GM15510 (cell line): ENCODE data around the gene VEGFA.

Experiments
- POLR2A ChIP-seq: IDR thresholded peaks from 3 replicates; pipeline ENCODE4 v1.6.1; 2011; ENCODE audit warnings: borderline replicate concordance; ENCODE audit not compliant: insufficient read length; ENCODE audit errors: extremely low read depth

VEGFA gene

DNA sequence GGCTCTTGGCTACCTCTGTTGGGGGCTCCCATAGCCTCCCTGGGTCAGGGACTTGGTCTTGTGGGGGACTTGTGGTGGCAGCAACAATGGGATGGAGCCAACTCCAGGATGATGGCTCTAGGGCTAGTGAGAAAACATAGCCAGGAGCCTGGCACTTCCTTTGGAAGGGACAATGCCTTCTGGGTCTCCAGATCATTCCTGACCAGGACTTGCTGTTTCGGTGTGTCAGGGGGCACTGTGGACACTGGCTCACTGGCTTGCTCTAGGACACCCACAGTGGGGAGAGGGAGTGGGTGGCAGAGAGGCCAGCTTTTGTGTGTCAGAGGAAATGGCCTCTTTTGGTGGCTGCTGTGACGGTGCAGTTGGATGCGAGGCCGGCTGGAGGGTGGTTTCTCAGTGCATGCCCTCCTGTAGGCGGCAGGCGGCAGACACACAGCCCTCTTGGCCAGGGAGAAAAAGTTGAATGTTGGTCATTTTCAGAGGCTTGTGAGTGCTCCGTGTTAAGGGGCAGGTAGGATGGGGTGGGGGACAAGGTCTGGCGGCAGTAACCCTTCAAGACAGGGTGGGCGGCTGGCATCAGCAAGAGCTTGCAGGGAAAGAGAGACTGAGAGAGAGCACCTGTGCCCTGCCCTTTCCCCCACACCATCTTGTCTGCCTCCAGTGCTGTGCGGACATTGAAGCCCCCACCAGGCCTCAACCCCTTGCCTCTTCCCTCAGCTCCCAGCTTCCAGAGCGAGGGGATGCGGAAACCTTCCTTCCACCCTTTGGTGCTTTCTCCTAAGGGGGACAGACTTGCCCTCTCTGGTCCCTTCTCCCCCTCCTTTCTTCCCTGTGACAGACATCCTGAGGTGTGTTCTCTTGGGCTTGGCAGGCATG is 9.2 kb downstream of the VEGFA start:
- no peak for TF ChIP-seq POLR2A

DNA sequence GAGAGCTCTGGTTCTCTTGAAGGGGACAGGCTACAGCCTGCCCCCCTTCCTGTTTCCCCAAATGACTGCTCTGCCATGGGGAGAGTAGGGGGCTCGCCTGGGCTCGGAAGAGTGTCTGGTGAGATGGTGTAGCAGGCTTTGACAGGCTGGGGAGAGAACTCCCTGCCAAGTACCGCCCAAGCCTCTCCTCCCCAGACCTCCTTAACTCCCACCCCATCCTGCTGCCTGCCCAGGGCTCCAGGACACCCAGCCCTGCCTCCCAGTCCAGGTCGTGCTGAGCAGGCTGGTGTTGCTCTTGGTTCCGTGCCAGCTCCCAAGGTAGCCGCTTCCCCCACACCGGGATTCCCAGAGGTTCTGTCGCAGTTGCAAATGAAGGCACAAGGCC is 9.8 kb downstream of the VEGFA start:
- TF ChIP-seq POLR2A, result no peak

DNA sequence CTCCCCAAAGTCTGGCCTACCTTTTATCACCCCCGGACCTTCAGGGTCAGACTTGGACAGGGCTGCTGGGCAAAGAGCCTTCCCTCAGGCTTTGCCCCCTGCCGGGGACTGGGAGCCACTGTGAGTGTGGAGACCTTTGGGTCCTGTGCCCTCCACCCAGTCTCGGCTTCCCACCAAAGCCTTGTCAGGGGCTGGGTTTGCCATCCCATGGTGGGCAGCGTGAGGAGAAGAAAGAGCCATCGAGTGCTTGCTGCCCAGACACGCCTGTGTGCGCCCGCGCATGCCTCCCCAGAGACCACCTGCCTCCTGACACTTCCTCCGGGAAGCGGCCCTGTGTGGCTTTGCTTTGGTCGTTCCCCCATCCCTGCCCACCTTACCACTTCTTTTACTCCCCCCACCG is 10.3 kb downstream of the VEGFA start:
- no peak for TF ChIP-seq POLR2A

DNA sequence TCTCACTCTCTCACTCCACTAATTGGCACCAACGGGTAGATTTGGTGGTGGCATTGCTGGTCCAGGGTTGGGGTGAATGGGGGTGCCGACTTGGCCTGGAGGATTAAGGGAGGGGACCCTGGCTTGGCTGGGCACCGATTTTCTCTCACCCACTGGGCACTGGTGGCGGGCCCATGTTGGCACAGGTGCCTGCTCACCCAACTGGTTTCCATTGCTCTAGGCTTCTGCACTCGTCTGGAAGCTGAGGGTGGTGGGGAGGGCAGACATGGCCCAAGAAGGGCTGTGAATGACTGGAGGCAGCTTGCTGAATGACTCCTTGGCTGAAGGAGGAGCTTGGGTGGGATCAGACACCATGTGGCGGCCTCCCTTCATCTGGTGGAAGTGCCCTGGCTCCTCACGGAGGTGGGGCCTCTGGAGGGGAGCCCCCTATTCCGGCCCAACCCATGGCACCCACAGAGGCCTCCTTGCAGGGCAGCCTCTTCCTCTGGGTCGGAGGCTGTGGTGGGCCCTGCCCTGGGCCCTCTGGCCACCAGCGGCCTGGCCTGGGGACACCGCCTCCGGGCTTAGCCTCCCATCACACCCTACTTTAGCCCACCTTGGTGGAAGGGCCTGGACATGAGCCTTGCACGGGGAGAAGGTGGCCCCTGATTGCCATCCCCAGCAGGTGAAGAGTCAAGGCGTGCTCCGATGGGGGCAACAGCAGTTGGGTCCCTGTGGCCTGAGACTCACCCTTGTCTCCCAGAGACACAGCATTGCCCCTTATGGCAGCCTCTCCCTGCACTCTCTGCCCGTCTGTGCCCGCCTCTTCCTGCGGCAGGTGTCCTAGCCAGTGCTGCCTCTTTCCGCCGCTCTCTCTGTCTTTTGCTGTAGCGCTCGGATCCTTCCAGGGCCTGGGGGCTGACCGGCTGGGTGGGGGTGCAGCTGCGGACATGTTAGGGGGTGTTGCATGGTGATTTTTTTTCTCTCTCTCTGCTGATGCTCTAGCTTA is 11.2 kb downstream of the VEGFA start:
- TF ChIP-seq POLR2A, result no peak

DNA sequence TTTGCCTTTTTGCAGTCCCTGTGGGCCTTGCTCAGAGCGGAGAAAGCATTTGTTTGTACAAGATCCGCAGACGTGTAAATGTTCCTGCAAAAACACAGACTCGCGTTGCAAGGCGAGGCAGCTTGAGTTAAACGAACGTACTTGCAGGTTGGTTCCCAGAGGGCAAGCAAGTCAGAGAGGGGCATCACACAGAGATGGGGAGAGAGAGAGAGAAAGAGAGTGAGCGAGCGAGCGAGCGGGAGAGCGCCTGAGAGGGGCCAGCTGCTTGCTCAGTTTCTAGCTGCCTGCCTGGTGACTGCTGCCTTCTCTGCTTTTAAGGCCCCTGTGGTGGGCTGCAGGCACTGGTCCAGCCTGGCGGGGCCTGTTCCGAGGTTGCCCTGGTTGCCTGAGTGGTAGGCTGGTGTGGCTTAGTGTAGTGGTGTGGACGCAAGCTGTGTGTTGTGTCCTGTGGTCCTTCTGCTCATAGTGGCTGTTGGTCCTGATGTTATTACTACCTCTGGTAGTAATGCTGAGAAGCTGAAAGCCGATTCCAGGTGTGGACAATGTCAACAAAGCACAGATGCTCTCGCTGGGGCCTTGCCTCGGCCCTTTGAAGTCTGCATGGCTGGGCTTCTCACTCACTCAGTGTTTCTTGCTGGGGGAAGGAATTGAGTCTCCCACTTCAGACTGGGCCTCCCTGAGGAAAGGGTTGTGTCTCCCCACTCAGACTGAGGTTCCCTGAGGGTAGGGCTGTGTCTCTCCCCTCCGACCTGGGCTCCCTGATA is 12.1 kb downstream of the VEGFA start:
- TF ChIP-seq POLR2A, result no peak

DNA sequence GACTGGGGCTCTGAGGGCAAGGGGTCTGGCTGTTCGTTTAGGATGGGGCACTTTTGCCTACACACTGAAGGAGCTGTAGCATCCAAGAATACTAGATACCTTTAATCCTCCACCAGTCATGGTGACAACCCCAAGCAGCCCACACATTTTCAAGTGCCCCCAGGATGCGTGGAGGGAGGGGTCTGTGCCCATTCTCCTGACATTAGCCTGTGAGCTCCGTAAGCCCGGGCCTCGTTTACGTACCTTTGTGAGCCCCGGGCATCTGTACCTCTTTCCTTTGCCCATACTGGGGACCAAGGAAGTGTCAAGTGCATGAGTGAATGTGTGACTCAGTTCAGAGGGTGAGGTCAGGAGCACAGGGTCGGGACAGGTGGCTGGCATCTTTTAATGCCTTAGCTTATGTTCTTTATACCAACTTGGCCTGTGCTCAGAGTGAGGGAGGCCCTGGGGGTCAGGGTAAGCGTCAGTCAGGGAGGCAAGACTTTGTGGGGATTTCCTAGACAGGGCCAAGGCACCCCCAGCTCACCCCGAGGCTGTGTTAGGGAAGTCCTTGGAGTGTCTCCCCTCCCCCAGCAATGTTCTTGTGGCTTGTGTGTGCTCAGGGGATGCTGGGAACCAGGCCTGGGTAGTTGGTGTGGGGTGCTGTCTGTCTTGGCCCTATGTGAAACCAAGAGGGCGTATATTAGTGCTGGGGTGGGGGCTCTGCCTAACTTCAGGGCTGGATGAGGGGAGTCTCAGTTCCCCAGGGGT is 12.9 kb downstream of the VEGFA start:
- no peak for TF ChIP-seq POLR2A

DNA sequence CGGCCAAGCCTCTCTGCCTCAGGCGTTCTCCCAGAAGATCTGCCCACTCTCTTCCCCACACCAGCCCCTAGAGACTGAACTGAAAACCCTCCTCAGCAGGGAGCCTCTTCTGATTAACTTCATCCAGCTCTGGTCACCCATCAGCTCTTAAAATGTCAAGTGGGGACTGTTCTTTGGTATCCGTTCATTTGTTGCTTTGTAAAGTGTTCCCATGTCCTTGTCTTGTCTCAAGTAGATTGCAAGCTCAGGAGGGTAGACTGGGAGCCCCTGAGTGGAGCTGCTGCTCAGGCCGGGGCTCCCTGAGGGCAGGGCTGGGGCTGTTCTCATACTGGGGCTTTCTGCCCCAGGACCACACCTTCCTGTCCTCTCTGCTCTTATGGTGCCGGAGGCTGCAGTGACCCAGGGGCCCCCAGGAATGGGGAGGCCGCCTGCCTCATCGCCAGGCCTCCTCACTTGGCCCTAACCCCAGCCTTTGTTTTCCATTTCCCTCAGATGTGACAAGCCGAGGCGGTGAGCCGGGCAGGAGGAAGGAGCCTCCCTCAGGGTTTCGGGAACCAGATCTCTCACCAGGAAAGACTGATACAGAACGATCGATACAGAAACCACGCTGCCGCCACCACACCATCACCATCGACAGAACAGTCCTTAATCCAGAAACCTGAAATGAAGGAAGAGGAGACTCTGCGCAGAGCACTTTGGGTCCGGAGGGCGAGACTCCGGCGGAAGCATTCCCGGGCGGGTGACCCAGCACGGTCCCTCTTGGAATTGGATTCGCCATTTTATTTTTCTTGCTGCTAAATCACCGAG is 14.2 kb downstream of the VEGFA start:
- TF ChIP-seq POLR2A, result no peak

DNA sequence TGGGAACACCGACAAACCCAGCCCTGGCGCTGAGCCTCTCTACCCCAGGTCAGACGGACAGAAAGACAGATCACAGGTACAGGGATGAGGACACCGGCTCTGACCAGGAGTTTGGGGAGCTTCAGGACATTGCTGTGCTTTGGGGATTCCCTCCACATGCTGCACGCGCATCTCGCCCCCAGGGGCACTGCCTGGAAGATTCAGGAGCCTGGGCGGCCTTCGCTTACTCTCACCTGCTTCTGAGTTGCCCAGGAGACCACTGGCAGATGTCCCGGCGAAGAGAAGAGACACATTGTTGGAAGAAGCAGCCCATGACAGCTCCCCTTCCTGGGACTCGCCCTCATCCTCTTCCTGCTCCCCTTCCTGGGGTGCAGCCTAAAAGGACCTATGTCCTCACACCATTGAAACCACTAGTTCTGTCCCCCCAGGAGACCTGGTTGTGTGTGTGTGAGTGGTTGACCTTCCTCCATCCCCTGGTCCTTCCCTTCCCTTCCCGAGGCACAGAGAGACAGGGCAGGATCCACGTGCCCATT is 15.3 kb downstream of the VEGFA start:
- no peak for TF ChIP-seq POLR2A

DNA sequence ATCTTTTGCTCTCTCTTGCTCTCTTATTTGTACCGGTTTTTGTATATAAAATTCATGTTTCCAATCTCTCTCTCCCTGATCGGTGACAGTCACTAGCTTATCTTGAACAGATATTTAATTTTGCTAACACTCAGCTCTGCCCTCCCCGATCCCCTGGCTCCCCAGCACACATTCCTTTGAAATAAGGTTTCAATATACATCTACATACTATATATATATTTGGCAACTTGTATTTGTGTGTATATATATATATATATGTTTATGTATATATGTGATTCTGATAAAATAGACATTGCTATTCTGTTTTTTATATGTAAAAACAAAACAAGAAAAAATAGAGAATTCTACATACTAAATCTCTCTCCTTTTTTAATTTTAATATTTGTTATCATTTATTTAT is 15.9 kb downstream of the VEGFA start:
- TF ChIP-seq POLR2A, result no peak

DNA sequence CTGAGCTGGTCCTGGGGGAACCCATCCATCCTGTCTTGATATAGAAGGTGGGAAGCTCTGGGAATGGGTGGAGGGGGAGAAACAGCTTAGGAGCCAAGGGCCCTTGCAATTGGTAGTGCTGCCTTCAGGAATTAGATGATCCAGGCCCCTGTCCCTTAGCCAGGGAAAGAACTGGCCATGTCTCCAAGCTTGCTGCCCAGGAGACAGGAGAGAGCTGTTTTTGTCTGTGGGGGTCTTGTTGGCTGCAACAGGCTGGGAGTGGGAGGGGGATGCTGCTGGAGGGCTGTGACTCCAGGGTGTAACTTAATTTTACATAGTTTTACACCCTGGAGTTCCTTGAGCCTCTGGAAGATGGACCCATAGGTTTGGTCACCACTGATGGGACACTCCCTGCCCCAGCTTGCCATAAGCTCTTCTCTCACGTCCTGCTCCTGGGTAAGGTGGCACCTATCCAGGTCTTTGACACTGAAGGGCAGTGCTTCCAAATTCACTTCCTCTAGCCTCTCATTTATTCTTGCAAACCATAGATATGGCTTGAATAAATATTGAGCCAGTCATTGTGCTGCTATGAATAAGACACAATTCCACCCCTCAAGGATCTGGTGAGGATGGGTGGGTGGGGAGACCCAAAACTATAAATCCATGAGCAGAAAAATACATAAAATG is 16.8 kb downstream of the VEGFA start:
- TF ChIP-seq POLR2A, result no peak

DNA sequence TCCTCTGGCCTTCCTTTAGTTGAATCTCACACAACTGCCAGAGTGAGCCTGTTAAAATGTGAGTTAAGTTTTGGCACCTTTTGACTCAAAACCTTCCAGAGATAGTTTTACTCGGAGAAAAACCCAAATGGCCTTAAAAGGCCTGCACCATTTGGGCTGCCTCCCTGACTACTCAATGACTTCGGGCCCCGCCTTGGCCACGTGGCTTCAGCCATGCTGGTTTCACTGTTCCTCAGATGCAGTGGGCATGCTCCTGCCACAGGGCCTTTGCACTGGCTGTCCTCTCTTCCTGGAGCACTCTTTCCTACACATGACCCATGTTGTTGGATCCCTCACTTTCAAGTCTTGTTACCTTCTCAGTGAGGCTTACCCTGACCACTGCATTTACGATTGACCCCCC is 18.3 kb downstream of the VEGFA start:
- TF ChIP-seq POLR2A, result no peak

DNA sequence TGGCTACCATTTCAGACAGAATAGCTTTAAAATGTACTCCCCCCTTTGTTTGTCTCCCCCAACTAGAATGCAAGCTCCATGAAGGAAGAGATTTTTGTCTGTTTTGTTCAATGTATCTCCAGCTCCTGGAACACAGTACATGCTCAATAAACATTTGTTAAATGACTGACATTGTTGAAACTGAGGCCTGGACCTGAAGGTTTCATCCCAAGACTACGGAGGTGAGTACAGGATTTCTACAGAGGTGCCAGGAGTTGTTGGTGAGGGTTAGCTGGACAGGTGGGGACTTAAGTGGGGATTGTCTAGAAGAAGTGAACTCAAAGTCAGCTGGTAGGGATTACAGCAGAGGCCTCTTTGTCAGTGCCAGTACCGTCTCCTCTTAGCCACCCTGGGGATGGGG is 19.4 kb downstream of the VEGFA start:
- no peak for TF ChIP-seq POLR2A
